Skeletal muscle tissue (tissue), 4 donors: ENCODE data around the gene DNAJB6. TPM values are rescaled to one million over a fixed set of nuclear protein-coding genes. Genes with fewer than 3 reads are reported as not detected.
A peak's percentile ranks its signal among the peaks of the same experiment; 100 is the strongest.

ENCODE experiments used
- H3K27ac ChIP-seq: one replicate; pipeline ENCODE4 v1.7.0; 2013; ENCODE audit warnings: mild to moderate bottlenecking, low read depth, low read length, inconsistent platforms
- H3K27me3 ChIP-seq, 3 donors: one replicate each; pipeline ENCODE4 v1.7.0; 2013; ENCODE audit warnings: low read length in 3 of 3; ENCODE audit not compliant: control insufficient read depth in 3 of 3, insufficient read depth in 3 of 3
- H3K36me3 ChIP-seq, 3 donors: one replicate each; pipeline ENCODE4 v1.7.0; 2013; ENCODE audit warnings: low read length in 3 of 3; ENCODE audit not compliant: control insufficient read depth in 3 of 3, insufficient read depth in 3 of 3
- H3K4me1 ChIP-seq, 3 donors: one replicate each; pipeline ENCODE4 v1.7.0; 2013; ENCODE audit warnings: low read length in 3 of 3, mild to moderate bottlenecking in 3 of 3; ENCODE audit not compliant: control insufficient read depth in 3 of 3, insufficient read depth in 3 of 3
- H3K4me3 ChIP-seq, 3 donors: one replicate each; pipeline ENCODE4 v1.7.0; 2013; ENCODE audit warnings: low read length in 3 of 3
- H3K9ac ChIP-seq, 3 donors: one replicate each; pipeline ENCODE4 v1.7.0; 2013; ENCODE audit warnings: low read length in 3 of 3, mild to moderate bottlenecking in 3 of 3, moderate library complexity in 2 of 3, low read depth in 1 of 3
- H3K9me3 ChIP-seq, 3 donors: one replicate each; pipeline ENCODE4 v1.7.0; 2013; ENCODE audit warnings: low read length in 3 of 3; ENCODE audit not compliant: control insufficient read depth in 3 of 3
- total RNA-seq: library from RNA; depleted of rRNA; stranded (reverse); fragments of >200 nt; gene quantifications from one replicate; pipeline ENCODE4 v1.2.3, GENCODE V29; 2014
- donor health status: Osteomylitis.

Gene DNAJB6
- total RNA-seq, 1 donor from 2014 or later: 68.9 TPM

DNA sequence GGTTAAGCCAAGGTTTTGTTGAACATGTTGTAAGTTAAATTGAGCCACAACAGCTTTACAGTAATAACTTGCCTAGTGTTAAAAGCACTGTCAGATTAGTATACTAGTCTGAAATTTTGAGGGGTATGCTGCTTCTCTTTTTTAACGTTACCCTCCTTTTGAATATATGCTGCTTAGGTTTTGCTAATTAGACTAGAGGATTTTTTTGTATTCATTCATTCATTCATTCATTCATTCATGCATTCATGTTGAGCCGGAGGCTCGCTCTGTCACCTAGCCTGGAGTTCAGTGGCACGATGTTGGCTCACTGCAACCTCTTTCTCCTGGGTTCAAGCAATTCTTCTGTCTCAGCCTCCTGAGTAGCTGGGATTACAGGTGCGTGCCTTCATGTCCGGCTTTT lies 24.7 kb downstream of the DNAJB6 start:
- no peak overlapping the region for H3K27ac ChIP-seq
- H3K4me3 ChIP-seq: no peak overlapping the region
- H3K9me3 ChIP-seq: no peaks in the 10 kb centered on the region
- peaks cover 39 to 54% (median 47%) of the 10 kb centered on the region in 3 donors for H3K4me1 ChIP-seq
- H3K27me3 ChIP-seq: no peaks in the 10 kb centered on the region
- H3K9ac ChIP-seq: no peak overlapping the region
- peaks cover 37 to 42% (median 38%) of the 10 kb centered on the region in 3 donors for H3K36me3 ChIP-seq

DNA sequence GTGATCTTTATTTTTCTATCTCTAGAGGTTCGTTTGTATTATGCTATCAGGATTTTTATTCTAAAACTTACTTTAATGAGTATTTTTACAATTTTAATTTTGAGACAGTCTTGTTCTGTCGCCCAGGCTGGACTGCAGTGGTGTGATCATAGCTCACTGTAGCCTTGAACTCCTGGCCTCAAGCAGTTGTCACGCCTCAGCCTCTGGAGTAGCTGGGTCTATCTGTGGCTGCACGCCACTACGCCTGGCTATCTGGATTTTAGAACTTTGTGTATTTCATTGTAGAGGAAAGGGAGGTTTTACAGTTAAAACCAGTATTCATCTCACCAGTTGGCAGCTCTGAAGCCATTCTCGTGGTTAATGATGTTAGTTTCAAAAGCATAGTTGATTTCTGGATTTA lies 25.9 kb downstream of the DNAJB6 start:
- Histone ChIP-seq H3K9ac (no peak overlapping the region), H3K36me3 (peaks cover 47 to 54% (median 48%) of the 10 kb centered on the region in 3 donors), H3K27me3 (no peaks in the 10 kb centered on the region), H3K4me3 (no peak overlapping the region), H3K4me1 (peaks cover 27 to 42% (median 38%) of the 10 kb centered on the region in 3 donors), H3K9me3 (no peaks in the 10 kb centered on the region), H3K27ac (no peak overlapping the region)

DNA sequence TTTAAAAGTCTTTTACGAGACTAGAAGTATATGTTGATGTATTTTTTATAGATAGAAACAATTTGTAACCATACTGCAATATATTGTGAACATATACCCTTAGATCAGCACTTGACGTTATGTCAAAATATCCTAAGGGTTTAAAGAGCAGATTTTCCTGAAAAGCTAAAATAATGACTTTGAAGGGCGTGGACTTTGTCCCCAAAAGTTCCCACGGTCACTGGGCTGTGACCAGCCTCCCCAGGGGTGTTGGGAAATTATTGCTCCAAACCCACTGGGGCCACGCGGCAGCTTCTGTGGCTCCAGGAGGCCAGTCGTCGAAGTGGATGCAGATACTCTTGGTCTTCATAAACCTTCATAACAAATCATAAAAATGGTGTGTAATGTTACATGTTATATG lies 29.9 kb downstream of the DNAJB6 start:
- Histone ChIP-seq H3K9me3 (no peaks in the 10 kb centered on the region), H3K27me3 (no peaks in the 10 kb centered on the region), H3K9ac (no peak overlapping the region), H3K4me1 (peaks cover 0 to 13% (median 4%) of the 10 kb centered on the region in 3 donors), H3K27ac (no peak overlapping the region), H3K36me3 (peaks cover 65 to 69% (median 66%) of the 10 kb centered on the region in 3 donors), H3K4me3 (no peak overlapping the region)

DNA sequence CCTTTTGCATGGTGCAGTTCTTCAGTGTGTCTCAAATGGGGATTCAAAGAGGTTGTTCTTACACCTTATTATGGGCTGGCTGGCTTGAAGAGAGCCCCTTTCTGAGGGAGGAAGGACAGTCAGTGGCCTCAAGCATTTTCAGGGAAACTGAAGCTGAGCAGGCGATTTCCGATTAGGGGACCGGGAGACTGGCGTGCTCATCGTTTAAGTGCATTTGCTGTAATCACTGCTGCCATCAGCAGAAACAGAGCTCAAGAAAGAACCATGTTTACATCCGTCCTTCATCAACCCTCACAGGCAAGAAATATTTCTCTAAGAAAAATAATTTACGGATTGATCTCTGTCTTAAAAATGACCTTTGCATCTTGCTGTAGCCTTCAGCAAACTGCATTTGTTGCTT lies 32.2 kb downstream of the DNAJB6 start:
- peaks cover 0 to 3% (median 0%) of the 10 kb centered on the region in 3 donors for H3K4me1 ChIP-seq
- H3K27ac ChIP-seq: no peak overlapping the region
- no peak overlapping the region for H3K9ac ChIP-seq
- H3K36me3 ChIP-seq: peaks cover 58 to 77% (median 72%) of the 10 kb centered on the region in 3 donors
- no peaks in the 10 kb centered on the region for H3K27me3 ChIP-seq
- H3K4me3 ChIP-seq: no peak overlapping the region
- no peaks in the 10 kb centered on the region for H3K9me3 ChIP-seq

DNA sequence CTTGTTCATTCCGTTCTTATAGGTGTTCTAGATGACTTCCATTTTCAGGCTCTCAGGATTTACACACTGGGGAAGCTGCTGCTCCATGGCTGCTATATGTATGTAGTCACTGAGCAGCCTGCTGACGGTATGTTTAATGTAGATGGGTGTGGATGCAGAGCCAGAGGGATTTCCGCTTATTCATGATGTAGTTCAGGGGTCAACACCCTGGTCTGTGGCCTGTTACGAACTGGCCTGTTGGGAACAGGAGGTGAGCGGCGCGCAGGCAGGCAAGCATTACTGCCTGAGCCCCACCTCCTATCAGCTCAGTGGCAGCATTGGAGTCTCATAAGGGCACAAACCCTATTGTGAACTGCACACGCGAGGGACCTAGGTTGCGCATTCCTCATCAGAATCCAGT lies 33.9 kb downstream of the DNAJB6 start:
- Histone ChIP-seq H3K27ac (no peak overlapping the region), H3K9ac (no peak overlapping the region), H3K4me1 (peaks cover 3 to 14% (median 6%) of the 10 kb centered on the region in 3 donors), H3K9me3 (no peaks in the 10 kb centered on the region), H3K36me3 (peaks cover 43 to 69% (median 60%) of the 10 kb centered on the region in 3 donors), H3K27me3 (no peaks in the 10 kb centered on the region), H3K4me3 (no peak overlapping the region)

DNA sequence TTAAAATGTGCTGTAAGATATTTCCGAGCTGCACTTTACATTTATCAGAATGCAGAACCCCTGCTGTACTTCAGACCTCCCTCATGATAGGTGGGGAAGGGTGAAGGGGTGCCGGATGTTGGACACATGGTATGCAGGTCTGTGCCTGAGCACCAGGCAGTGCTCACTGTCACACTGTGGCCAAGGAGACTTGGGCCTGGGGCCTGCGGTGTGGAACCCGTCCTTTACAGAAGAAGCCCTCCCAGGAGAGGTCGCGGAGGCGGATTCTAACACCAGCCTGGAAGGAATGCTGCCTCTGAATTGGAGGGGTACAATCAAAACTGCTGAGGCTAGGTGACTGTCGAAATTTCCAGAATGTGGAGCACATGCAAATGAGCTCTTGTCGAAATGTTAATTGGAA lies 34.5 kb downstream of the DNAJB6 start:
- no peak overlapping the region for H3K4me3 ChIP-seq
- no peak overlapping the region for H3K9ac ChIP-seq
- H3K9me3 ChIP-seq: no peaks in the 10 kb centered on the region
- H3K27me3 ChIP-seq: no peaks in the 10 kb centered on the region
- H3K27ac ChIP-seq: no peak overlapping the region
- H3K36me3 ChIP-seq: peaks cover 43 to 67% (median 58%) of the 10 kb centered on the region in 3 donors
- H3K4me1 ChIP-seq: peaks cover 3 to 20% (median 9%) of the 10 kb centered on the region in 3 donors

DNA sequence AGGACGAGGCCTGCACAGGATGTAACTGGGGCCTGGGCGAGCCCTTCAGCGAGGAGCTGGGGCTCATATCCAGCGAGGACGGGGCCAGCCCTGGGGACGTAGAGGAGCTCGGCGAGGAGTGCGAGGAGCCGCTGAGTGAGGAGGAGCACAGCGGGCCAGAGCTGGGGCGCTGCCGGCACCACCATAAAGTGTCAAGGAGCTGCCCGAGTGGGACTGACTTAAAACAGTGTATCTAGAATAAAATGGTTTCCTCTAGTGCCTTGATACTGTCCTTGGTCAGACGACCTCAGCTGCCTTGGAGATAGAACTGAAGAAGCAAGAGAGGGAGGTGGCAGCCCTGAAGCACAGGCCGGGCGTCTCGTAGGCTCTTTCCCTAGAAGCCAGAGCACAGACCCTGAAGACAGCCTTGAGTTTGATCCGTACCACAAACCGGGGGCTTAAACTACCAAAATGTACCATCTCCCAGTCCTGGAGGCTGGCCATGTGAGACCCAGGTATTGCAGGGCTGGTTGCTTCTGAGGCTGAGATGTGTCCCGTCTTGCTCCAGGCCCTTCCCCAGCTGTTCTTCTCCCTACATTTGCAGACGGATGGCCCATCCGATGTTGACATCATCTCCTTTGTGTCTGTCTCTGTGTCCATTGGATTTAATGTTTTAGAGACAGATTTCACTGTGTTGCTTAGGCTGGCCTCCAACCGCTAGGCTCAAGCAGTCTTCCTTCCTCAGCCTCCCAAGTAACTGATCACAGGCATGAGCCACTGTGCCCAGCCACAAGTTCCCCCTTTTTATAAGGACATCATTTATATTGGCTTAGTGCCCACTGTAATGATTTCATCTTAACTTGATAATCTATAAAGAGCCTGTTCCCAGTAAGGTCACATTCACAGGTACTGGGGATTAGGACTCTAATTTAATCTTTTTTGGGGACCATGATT lies 35.8 kb downstream of the DNAJB6 start:
- H3K27me3 ChIP-seq: no peaks in the 10 kb centered on the region
- no peak overlapping the region for H3K4me3 ChIP-seq
- H3K4me1 ChIP-seq: peaks cover 3 to 25% (median 10%) of the 10 kb centered on the region in 3 donors
- H3K9me3 ChIP-seq: no peaks in the 10 kb centered on the region
- H3K27ac ChIP-seq: no peak overlapping the region
- H3K36me3 ChIP-seq: peaks cover 32 to 54% (median 47%) of the 10 kb centered on the region in 3 donors
- no peak overlapping the region for H3K9ac ChIP-seq

DNA sequence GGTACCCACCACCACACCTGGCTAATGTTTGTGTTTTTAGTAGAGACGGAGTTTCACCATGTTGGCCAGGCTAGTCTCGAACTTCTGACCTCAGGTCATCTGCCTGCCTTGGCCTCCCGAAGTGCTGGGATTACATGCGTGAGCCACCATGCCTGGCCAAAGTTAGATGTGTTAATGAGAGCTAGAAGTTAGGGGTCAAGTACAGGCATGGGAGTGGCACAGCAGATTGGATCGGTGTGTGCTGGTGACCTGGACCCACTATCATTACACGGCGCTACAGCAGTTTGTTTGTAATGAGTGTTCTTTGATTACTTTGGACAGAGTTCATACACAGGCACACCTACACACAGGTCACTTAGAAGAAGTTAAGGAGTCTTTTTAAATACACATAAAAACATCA lies 36.7 kb downstream of the DNAJB6 start:
- H3K27me3 ChIP-seq: no peaks in the 10 kb centered on the region
- no peak overlapping the region for H3K4me3 ChIP-seq
- H3K9ac ChIP-seq: no peak overlapping the region
- no peaks in the 10 kb centered on the region for H3K9me3 ChIP-seq
- peaks cover 11 to 33% (median 19%) of the 10 kb centered on the region in 3 donors for H3K4me1 ChIP-seq
- H3K27ac ChIP-seq: no peak overlapping the region
- H3K36me3 ChIP-seq: peaks cover 23 to 46% (median 42%) of the 10 kb centered on the region in 3 donors

DNA sequence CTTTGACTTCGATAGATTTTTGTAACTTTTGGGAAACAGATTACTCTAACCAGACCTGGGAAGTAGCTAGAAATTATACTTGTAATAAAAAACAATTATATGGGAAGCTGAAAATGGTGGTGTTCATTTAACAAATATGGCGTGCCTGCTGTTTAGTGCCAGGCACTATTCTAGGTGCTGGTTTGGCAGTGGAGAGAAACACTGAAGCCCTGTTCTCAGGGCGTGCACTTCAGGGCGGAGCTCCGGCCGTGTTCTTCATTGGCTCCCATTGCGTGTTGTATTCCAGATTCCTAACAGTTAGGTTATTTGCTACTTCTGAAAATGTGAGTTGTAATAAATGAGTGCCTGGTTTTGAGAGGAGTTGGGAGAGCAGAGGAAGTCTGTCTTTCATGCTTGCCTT lies 38.6 kb downstream of the DNAJB6 start:
- peak overlapping the region; percentile 17 for H3K27ac ChIP-seq
- H3K4me3 ChIP-seq: no peak overlapping the region
- H3K36me3 ChIP-seq: peaks cover 14 to 36% (median 31%) of the 10 kb centered on the region in 3 donors
- H3K4me1 ChIP-seq: peaks cover 11 to 39% (median 25%) of the 10 kb centered on the region in 3 donors
- H3K27me3 ChIP-seq: no peaks in the 10 kb centered on the region
- no peak overlapping the region for H3K9ac ChIP-seq
- no peaks in the 10 kb centered on the region for H3K9me3 ChIP-seq

DNA sequence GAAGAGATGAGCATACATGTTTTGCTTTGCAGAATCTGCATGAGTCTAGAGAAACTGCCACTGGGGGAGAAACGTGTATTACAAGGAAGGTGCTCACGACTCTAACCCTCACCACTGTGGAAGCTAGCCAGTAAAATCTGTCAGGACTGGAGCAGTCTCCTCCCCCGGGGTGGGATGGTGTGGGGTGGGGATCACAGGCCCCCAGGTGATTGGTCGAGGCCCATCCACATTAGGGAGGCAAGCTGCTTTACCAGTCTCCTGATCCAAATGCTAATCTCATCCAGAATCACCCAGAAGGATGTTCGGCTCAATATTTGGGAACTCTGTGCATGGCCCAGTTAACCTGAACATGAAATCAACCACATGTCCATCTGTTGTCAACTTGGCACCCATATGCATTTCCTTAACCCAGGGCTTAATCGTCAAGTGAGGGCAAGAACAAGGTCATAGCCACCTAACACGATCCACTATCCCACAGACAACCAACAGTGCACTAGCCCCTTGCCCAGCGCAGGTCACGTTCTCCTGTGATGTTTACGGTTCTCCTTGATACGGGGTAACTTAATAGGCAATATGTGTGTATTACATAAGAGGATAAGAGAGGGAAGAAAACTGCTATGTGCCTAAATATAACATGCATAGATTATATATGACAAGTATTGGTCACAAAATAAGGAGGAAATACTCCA lies 40.8 kb downstream of the DNAJB6 start:
- peaks cover 13 to 46% (median 29%) of the 10 kb centered on the region in 3 donors for H3K4me1 ChIP-seq
- peaks cover 7 to 20% (median 18%) of the 10 kb centered on the region in 3 donors for H3K36me3 ChIP-seq

More for the DNA sequence above, 40.8 kb downstream of the DNAJB6 start:
- H3K9me3 ChIP-seq: no peaks in the 10 kb centered on the region
- H3K27me3 ChIP-seq: no peaks in the 10 kb centered on the region
- H3K27ac ChIP-seq: no peak overlapping the region
- H3K4me3 ChIP-seq: no peak overlapping the region
- no peak overlapping the region for H3K9ac ChIP-seq
